HG03571 (cell line): ENCODE data around the gene PSMB7.

Experiments
- ATAC-seq: cut with Tn5 transposase; IDR thresholded peaks from one replicate; pipeline ENCODE4 v1.9.1; 2021; ENCODE audit not compliant: unreplicated experiment

PSMB7 gene

GRCh38 chr9:124415102-124415851, at the start of gene PSMB7:
TSS of gene PSMB7 (minus strand) at chr9:124415442. CDS start at chr9:124415425, 17 bp downstream.
- ATAC-seq = peak; percentile 91

- no peak for ATAC-seq
Measured at GRCh38 chr9:124462739-124463138, 47.5 kb upstream of the PSMB7 start.

DNA sequence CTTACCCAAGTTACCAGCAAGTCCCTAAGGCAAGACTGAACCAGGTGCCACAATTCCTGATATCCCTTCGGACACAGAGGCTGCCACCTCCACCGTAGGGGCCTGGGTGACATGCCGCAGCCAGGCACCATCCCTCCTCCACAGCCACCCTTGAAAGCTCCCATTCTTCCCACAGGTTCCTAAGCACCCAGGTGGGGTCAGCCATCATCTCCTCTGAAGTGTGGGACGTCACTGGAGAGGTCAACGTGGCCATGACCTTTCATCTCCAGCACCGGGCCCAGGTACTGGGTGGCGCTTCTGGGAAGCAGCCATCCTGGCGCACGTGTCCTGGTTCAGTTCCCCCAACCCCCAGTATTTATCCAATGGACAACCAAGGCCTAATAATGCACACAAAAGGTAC, 43.2 kb upstream of the PSMB7 start:
- ATAC-seq = no peak

- no peak for ATAC-seq
Measured at GRCh38 chr9:124457887-124458431, 42.7 kb upstream of the PSMB7 start.

DNA sequence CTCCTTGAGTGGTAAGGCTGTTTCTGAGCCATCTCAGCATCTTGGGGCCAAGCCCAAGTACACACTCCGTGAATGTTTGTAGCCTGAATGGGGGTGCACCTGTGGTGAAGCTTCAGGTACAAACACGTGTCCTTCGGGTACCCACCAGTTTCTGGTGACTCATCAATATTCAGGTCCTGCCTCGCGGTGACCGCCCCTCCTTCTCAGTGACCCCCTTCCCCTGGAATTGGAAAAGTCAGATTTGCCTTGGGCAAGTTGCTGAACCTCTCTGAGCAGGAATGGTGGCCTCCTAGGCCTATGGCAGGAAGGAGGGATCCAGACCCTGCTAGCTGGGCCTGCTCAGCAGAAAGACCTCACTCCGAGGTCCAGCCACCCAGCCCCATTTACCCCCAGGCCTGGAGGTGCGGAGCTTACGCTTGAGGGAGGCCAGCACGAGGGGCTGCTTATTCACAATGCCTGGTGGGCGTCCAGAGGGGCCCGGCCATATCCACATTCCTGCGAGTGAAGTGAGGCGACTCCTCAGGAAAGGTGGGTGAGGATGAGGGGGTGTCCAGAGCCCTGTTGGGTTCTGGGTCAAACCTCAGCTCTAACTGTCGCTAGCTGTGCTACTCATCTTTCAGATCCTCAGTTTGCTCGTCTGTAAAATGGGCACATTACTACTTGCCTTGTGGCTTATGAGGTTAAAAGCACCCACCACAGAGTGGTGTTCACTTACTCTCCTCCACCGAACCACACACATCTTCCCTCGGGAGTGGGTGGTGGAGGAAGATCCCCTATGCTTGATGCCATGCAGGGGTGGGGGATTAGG, 42.0 kb upstream of the PSMB7 start:
- no peak for ATAC-seq

DNA sequence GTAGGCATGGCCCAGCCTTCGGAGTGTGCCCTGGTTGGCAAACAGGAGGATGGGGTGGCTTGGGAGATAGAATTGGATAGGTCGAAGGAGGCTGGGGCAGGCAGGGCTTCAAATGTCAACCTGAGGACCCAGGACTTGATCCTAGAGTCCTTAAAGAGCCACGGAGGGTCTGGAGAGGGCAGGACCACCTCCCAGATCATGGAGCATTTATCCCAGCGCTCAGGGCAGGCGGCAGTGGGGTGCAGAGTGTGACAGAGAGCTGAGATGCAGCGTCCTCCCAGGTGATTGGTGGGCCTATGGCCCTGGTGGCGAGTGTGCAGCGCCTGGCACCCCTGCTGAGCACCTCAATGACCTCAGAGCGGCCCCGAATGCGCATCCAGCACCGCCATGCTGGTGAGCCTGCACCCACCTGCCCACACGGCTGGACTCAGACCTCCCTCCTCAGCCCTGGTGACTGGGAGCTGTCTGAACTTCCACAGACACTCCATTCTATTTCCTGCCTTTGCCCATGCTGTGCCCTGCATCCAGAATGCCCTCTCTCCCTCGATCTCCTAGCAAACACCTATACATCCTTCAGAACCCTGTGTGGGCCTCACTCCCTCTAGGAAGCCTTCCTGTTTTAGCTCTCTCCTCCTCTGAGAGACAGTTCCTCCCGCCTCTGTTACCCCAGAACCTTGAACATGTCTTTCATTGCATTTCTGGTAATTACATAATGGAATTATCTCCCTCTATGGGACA, 41.3 kb upstream of the PSMB7 start:
- no peak for ATAC-seq

DNA sequence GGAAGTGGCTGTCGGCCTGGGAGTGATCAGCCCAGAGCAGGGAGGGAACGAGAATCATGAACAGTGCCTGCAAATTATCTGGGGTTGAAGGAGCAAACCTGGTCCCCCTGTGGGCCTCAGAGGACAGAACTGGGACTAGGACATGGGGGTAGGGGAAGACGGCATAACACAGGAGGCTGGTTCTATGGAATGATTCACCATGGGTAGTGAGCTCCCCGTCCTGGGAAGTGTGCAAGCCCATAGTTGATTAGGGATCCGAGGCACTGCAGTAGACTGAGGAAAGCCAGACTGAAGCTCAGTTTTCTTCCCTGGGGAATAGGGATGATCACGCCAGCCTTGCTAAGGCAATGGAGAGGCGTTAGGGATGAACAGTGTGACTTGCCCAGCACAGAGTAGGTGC, 40.6 kb upstream of the PSMB7 start:
- no peak for ATAC-seq

DNA sequence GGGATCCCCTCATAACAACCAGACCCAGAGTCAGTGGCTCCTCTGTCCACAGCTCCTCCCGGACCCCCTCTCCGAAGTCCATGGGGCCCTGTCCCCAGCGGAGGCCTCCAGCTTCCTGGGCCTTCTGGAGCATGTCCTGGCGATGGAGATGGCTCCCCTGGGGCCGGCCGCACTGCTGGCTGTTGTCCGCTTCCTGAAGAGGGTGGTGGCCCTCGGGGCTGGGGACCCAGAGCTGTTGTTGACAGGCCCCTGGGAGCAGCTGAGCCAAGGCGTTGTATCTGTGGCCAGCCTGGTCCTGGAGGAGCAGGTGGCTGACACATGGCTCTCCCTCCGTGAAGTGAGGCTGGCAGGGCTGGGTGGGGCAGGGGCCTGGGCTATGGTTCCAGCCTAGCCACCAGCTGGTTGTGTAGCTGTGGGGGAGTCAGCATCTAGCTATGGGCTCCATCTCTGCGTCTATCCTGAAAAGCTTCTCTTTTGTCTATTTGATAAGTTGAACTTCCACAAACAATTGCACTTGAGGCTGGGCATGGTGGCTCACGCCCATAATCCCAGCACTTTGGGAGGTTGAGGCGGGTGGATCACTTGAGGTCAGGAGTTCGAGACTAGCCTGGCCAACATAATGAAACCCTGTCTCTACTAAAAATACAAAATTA, 39.7 kb upstream of the PSMB7 start:
- no peak for ATAC-seq

DNA sequence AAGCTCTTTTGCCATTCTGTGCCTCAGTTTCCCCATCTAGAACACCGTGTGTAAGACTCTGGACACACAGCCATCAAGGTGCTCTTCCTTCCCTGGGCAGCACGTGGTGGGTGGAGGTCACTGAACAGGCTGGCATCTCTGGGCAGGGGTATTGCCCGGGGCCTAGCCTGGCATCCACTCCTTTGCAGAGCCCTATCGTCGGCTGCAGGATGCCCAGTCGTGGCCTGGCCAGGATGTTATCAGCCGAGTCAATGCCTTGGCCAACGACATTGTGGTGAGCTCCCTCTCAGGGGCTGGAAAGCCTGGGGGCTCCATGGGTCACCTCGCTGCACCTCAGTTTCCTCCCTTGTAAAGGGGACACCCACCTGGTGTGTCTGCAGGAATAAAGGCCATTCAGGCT, 39.1 kb upstream of the PSMB7 start:
- no peak for ATAC-seq

DNA sequence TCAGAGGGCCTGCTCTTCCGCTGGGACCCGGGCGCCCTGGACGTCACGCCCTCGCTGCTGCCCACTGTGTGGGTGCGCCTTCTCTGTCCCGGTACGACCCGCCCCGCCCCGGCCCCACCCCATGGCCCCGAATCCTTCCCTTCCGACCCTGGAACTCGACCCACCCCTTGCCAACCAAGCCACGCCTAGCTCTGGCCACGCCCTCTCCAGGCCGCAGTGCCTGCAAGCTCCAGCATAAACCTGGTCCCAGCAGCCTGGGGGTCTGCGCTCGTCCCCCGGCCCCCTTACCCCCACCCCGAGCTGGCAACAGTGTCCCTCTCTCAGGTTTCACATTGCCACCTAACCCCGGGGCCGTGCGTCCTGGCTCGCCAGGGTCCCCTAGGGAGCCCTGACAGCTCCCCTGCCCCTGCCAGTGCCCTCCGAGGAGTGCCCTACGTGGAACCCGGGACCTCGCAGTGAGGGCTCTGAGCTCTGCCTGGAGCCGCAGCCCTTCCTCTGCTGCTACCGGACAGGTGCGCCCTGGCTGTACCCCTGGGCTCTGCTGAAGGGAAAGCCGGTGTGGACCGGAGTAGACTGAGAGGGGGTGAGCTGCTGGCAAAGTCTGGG, 38.4 kb upstream of the PSMB7 start:
- ATAC-seq = no peak

- no peak for ATAC-seq
Measured at GRCh38 chr9:124452841-124453585, 37.8 kb upstream of the PSMB7 start.

- ATAC-seq = no peak
Measured at GRCh38 chr9:124452326-124452725, 37.1 kb upstream of the PSMB7 start.

DNA sequence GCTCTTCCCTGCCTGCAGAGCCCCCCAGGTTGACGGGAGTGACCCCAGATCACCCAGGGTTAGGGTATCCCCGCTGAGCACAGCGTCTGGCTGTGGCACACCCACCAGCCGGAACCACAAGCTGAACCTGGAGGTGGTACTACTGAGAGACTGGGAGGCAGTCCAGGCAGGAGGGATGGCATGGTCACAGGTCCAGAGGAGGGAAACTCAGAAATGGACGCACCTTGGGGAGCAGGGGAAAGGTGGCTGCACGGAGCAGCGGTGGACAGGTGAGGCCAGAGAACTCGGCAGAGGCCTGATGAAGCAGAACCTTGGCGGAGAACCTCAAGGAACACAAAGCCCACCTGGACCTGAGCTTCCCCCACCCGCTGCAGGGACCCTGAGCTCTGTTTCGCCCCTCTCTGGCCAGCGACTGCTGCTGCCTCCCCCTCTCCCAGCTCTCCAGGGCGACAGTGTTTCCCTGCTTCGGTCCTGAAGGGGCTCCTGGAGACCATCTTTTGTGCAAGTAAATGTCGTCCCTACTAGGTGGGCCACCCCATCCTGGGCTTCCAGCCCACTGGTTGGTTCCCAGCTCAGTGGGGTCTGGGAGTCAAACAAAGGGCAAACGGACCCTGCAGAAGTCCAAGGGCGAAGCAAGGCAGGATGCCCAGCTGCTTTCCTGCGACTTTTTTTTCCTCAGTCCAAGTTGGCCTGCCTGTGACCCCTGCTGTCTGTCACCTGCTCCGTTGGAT, 35.9 kb upstream of the PSMB7 start:
- no peak for ATAC-seq

DNA sequence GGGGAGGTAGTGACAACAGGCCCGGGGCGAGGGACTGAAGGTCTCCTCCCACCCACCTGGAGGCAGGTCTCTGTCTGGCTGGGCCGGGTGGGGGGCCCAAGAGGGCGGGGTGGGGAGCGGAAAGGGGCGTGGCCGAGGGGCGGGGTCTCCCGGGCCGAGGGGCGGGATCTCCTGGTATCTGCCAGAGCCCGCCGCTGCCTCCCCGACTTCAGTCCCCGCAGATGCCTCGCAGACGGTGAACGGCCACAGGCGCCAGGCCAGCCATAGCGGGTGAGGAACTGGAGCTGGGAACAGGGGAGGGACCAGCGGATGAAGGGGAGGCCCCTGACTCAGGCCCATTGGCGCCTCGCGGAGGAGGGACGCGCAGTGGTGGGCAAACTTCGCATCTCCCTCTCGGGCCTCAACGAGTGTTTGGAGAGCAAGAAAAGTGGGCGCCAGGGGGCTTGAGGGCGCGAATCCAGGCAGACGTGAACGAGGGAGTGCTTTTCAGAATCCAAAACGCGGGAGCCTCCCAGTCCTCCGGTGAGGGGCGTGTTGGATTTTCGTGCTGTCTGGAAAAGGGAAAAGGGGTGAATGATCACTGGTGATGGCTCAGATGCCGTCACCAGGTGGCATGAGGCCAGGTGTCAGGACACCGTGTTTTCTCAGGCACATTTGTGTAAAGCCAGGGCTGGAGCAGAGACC, 35.1 kb upstream of the PSMB7 start, which contains the start of gene ADGRD2:
Gene ADGRD2 (plus strand): TSS at position 211 of the 684 bp plus-strand sequence. CDS start 1,216 bp downstream, outside the sequence.
- no peak for ATAC-seq

- no peak for ATAC-seq
Measured at GRCh38 chr9:124449381-124450151, 34.3 kb upstream of the PSMB7 start.

DNA sequence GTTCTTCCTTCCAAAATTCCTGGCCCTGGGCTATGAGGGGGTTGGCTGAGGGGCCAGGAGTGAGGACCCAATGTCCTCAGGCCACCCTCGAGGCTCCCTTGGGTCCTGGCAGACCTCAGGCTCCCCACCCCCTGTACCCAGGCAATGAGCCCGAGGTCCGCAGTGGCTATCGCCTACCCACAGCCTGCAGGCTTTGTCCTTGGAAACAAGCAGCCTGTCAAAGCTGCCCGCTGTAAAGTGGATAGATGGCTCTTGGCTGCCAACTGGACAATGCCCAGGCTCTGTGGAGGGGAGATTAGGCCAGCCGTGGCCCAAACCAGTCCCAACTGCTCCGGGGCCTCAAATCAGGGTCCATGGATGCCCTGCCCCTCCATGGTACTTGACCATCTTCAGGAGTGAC, 32.8 kb upstream of the PSMB7 start:
- ATAC-seq = no peak

DNA sequence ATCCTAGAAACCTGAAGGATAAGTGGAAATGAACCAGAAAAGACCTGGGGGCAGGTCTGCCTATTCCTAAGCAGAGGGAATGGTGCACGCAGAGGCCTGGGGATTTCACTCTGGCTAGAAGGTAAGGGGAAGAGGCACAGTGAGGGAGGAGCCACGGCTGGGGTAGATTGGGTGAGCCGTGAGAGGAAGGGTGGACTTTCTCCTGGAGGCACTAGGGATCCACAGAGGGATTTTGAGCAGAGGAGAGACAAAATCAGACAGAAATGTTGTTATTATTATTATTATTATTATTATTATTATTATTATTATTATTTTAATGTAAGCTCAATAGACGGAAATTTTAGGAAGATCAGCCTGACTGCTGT, 32.0 kb upstream of the PSMB7 start:
- ATAC-seq = no peak

- ATAC-seq = no peak
Measured at GRCh38 chr9:124444166-124444565, 28.9 kb upstream of the PSMB7 start.
